Stomach smooth muscle (tissue), 2 donors: Measurements from ENCODE around the gene CNPY1.
"Not testable (repeated sequence)": the region's sequence is repeated elsewhere in the genome, so short reads cannot be mapped to it uniquely, and the experiment has no call there.

ENCODE experiments used
- H3K27ac ChIP-seq: one replicate; pipeline ENCODE4 v1.7.0; 2013; ENCODE audit warnings: mild to moderate bottlenecking, low read length, inconsistent platforms
- H3K27me3 ChIP-seq, 2 donors: one replicate each; pipeline ENCODE4 v1.7.0; 2013; ENCODE audit warnings: low read length in 2 of 2; ENCODE audit not compliant: insufficient read depth in 2 of 2, control insufficient read depth in 1 of 2
- H3K36me3 ChIP-seq, 2 donors: one replicate each; pipeline ENCODE4 v1.7.0; 2013; ENCODE audit warnings: low read length in 2 of 2; ENCODE audit not compliant: control insufficient read depth in 2 of 2, insufficient read depth in 2 of 2
- H3K4me1 ChIP-seq: one replicate; pipeline ENCODE4 v1.7.0; 2013; ENCODE audit warnings: low read length; ENCODE audit not compliant: control insufficient read depth, insufficient read depth
- H3K4me3 ChIP-seq, 2 donors: one replicate each; pipeline ENCODE4 v1.7.0; 2013; ENCODE audit warnings: low read length in 2 of 2
- H3K9ac ChIP-seq, 2 donors: one replicate each; pipeline ENCODE4 v1.7.0; 2013; ENCODE audit warnings: low read length in 2 of 2, mild to moderate bottlenecking in 1 of 2
- H3K9me3 ChIP-seq, 2 donors: one replicate each; pipeline ENCODE4 v1.7.0; 2013; ENCODE audit warnings: low read length in 2 of 2; ENCODE audit not compliant: control insufficient read depth in 2 of 2
- donor health status: healthy.
- donor health status: Pancreatic carcinoma.

CNPY1 gene

DNA sequence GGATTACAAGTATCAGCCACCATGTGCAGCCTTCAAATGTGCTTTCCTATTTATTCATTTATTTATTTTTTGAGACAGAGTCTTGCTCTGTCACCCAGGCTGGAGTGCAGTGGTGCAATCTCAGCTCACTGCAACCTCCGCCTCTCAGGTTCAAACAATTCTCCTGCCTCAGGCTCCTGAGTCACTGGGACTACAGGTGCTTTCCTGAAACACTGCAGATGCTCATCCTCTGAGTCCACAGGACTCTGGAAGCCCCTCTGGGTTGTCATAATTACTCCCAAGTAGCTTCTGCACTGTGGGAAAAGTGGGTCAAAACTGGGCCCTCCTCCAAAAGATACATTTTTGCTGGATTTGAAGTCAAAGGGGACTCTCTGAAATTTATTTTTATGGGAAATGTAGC lies at the start of gene CNPY1:
CNPY1 (minus strand) TSS at position 111 of the 400 bp plus-strand sequence. CDS start 630 bp downstream, outside the sequence.
- not testable (repeated sequence) for H3K9ac ChIP-seq, H3K36me3 ChIP-seq, H3K27ac ChIP-seq, H3K4me1 ChIP-seq, H3K4me3 ChIP-seq, H3K9me3 ChIP-seq
- peaks cover 0 to 11% of the 10 kb centered on the region in 2 donors for H3K27me3 ChIP-seq

DNA sequence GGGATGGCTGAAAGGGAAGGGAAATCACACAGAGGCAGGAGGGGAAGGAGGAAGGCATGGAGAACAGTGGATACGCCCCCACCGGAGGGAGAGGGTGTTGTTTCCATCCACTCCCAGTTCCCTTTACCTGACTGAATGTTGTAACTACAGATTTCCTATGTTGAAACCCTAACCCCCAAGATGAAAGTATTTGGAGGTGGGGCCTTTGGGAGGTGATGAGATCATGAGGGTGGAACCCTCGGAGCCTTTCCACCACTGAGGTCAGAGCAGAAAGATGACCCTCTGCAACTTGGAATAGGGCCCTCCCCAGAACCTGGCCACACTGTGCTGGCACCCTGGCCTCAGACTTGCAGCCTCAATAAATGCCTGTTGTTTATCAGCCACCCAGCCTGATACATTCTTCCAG lies 48.6 kb upstream of the CNPY1 start:
- no peaks in the 10 kb centered on the region for H3K4me1 ChIP-seq
- H3K9me3 ChIP-seq = no peaks in the 10 kb centered on the region
- no peak overlapping the region for H3K4me3 ChIP-seq
- H3K27me3 ChIP-seq = peaks cover 0 to 3% of the 10 kb centered on the region in 2 donors
- no peak overlapping the region for H3K27ac ChIP-seq
- no peak overlapping the region for H3K9ac ChIP-seq
- H3K36me3 ChIP-seq = no peaks in the 10 kb centered on the region

DNA sequence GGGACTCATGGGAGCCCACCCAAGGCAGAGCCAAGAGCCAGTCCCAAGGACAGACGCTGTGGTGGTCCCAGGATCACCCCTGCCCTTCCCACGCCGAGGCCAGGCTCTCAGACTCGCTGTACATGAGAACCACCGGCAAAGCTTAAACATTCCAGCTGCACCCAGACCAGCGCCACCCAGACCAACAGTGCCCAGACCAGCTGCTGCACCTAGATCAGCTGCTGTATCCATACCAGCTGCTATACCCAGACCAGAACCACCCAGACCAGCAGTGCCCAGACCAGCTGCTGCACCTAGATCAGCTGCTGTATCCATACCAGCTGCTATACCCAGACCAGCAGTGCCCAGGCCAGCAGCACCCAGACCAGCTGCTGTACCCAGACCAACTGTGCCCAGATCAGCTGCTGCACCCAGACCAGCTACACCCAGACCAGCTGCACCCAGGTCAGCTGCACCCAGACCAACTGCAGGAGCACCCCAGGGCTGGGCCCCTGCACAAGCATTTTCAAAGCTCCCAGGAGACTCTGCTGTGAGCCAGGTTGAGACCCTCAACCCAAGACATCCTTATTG lies 47.9 kb upstream of the CNPY1 start:
- H3K9ac ChIP-seq = no peak overlapping the region
- H3K4me1 ChIP-seq = no peaks in the 10 kb centered on the region
- no peaks in the 10 kb centered on the region for H3K36me3 ChIP-seq
- no peak overlapping the region for H3K4me3 ChIP-seq
- H3K27me3 ChIP-seq = peaks cover 3 to 5% of the 10 kb centered on the region in 2 donors
- no peaks in the 10 kb centered on the region for H3K9me3 ChIP-seq
- no peak overlapping the region for H3K27ac ChIP-seq

DNA sequence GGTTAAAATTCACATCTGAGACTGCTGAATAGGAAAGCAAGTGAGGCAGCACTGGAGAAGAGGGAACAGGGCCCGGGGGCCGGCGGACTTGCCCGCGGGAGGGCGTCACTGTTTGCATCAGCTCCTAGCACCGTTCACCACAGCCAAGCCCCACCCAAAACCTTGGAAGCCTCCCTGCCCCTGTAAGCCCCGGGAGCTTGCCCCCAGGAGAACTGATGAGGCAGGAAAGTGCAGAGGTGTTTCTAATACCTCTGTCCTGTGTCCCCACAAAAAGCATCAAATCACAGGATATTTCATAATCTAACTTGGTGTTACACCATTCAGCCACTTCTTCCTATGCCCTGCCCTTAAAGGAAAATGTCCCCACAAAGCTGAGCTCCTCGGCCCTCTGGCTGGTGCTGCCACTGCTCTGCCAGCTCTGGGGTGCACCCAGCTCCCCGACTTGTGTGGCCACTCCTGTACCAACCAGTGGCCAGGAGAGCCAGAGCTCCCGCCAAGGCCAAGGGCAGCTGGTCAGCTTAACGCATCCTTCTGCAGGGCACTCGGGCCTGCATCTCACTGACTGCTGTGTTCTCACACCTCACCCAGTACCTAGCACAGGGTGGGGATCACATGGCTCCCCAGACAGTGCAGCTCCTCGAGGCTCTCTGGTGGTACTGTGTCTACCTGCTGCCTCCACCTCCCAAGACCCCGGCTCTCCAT lies 47.3 kb upstream of the CNPY1 start:
- Histone ChIP-seq H3K4me1 (no peaks in the 10 kb centered on the region), H3K9ac (no peak overlapping the region), H3K27ac (no peak overlapping the region), H3K9me3 (no peaks in the 10 kb centered on the region), H3K36me3 (no peaks in the 10 kb centered on the region), H3K27me3 (peaks cover 7 to 8% of the 10 kb centered on the region in 2 donors), H3K4me3 (no peak overlapping the region)

DNA sequence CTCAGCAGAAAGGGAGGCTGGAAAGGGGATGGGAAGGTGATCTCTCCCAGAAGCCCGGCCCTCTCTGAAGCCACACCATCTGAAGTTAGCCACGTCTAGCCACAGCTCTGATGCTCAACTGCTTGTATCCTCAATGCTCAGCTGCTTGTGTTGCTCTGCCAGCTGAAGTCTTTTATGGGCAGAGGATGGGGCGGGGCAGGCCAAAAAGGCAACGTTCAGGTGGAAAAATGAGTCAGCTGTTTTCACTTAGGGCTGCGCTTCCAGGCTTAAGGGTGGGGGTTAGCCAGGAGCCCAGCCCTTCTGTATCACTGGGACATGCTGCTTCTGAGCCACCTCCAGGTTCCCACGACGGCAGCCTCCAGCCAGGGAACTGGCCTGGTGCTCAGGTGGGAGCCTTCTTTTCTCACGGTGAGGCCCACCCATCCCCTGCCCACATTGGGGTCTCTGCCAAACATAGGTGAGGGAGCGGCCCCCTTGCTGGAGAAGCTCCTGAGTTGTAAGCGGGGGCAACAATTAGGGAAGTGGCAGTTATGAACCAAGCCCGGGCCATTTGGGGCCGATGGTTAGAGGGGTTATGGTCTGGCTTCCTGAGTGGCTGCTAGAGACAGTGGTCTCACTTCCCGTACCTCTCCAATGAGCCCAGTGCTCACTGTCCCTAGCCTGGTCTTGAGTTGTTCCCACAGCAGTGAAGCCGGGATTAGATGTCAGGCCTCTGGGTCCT lies 44.9 kb upstream of the CNPY1 start:
- H3K4me1 ChIP-seq = no peaks in the 10 kb centered on the region
- no peak overlapping the region for H3K4me3 ChIP-seq
- H3K36me3 ChIP-seq = no peaks in the 10 kb centered on the region
- H3K27ac ChIP-seq = no peak overlapping the region
- peaks cover 8% of the 10 kb centered on the region in 2 donors for H3K27me3 ChIP-seq
- H3K9me3 ChIP-seq = no peaks in the 10 kb centered on the region
- H3K9ac ChIP-seq = no peak overlapping the region

DNA sequence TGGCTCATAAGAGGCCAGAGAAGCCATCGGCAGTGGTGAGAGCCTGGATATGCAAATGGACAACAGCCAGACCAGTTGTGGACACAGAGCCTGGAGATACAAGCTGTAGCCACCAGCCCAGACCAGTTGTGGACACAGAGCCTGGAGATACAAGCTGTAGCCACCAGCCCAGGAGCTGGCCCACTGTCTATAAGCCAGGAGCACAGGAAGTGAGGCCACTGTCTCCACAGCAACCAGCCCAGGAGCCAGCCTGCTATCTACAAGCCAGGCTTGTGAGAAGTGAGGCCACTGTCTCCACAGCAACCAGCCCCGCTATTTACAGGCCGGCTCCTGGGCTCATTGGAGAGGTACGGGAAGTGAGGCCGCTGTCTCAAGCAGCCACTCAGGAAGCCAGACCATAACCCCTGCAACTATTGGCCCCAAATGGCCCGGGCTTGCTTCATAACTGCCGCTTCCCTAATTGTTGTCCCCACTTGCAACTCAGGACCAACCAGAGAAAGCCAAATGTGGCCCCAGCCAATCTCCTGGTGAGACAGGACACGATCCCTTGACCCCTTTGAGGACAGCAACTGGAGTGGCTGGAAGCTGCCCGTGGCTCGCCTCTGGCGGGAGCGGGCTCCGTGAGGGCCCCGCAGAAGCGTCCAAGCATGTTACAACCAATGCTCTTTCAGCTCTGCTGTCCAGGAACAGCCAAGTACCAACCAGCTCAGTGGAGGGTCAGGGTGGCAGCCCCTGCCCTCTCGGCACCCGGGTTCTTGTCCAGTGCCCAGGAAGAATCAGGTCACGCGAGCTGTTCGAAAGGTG lies 44.1 kb upstream of the CNPY1 start:
- Histone ChIP-seq H3K36me3 (no peaks in the 10 kb centered on the region), H3K4me1 (no peaks in the 10 kb centered on the region), H3K27ac (no peak overlapping the region), H3K27me3 (peaks cover 8 to 10% of the 10 kb centered on the region in 2 donors), H3K9me3 (no peaks in the 10 kb centered on the region), H3K9ac (no peak overlapping the region), H3K4me3 (no peak overlapping the region)

DNA sequence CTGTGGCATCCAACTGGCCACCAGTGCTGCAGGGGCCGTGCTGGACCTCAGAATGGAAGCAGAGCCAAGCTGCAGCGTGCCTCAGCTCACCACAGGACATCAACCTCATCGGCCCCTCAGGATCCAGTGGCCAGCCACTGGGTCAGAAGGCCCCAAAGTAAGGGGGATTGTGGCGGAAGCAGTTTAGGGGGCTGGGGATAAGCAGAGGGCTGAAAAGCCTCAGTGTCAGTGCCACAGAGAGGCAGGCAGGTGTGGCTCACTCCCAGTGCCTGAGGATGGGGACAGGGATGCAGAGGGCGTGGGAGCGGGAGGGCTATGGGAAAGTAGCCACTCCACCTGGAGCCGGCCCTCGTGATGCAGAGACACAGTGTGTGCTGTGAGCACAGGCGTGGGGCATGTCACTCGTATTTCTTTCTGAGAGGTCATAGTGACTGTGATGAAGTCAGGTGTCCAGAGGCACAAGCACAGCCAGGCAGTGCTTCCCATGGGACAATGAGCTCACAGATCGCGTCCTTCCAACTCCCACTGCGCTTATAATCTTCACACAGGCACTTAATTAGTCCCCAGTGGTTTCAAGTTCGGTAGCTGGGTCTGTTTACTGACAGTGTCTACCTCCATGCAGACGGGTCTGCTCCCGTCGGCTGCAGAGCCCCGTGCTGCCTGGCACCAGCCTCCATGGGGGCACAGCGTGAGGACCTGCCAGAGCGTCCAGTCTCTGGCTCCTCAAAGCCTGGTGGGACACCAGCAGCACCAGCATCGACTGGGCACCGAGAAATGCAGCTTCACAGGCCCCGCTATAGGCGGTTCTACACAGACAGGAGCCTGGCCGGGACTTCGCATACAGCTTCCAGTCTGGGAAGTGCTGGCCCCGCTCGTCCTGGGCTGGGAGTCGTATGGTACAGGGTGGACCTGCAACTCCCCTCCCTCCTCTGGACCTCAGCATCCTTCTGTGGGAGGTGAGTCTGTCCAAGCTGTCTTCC lies 42.9 kb upstream of the CNPY1 start:
- Histone ChIP-seq H3K27me3 (peaks cover 10 to 14% of the 10 kb centered on the region in 2 donors), H3K27ac (no peak overlapping the region), H3K36me3 (no peaks in the 10 kb centered on the region)

DNA sequence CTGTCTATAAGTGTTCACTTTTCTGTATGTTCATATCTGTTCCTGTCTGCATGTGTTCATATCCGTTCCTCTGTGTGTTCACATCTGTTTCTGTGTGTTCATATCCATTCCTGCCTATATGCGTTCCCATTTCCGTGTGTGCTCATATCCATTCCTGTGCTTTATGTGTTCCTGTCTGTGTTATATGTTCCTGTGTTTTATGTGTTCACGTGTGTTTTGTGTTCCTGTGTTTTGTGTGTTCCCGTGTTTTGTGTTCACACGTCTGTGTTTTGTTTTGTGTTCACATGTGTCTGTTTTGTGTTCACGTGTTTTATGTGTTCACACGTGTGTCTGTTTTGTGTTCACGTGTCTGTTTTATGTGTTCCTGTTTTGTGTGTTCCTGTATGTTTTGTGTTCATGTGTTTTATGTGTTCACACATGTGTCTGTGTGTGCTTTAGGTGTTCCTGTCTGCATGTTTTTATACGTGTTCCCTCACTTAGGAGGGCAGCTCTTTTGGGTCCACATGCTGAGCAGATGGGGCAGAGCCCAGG lies 42.2 kb upstream of the CNPY1 start:
- H3K4me1 ChIP-seq = no peaks in the 10 kb centered on the region
- no peak overlapping the region for H3K27ac ChIP-seq
- no peaks in the 10 kb centered on the region for H3K36me3 ChIP-seq
- H3K4me3 ChIP-seq = no peak overlapping the region
- no peaks in the 10 kb centered on the region for H3K9me3 ChIP-seq
- peaks cover 10 to 19% of the 10 kb centered on the region in 2 donors for H3K27me3 ChIP-seq
- no peak overlapping the region for H3K9ac ChIP-seq

More for the DNA sequence above, 42.9 kb upstream of the CNPY1 start:
- H3K4me3 ChIP-seq = no peak overlapping the region
- H3K9me3 ChIP-seq = no peaks in the 10 kb centered on the region
- H3K4me1 ChIP-seq = no peaks in the 10 kb centered on the region
- H3K9ac ChIP-seq = no peak overlapping the region

DNA sequence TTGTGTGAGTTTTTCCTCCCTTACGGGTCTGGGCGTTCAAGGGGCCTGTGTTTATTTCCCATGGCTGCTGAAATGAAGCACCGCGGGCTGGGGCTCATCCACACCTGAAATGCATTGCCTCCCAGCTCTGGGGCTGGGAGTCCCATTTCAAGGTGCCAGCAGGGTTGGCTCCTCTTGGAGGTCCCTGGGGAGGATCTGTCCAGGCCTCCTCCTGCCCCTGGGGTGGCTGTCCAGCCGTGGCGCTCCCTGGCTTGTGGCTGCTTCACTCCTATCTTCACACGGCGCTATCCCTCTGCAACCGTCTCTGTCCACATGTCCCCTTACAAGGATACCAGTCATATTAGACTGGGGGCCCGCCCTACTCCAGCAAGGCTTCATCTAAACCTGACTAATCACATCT lies 41.1 kb upstream of the CNPY1 start:
- Histone ChIP-seq H3K27me3 (peaks cover 10 to 21% of the 10 kb centered on the region in 2 donors), H3K4me1 (no peaks in the 10 kb centered on the region), H3K9ac (no peak overlapping the region), H3K36me3 (no peaks in the 10 kb centered on the region), H3K4me3 (no peak overlapping the region), H3K9me3 (no peaks in the 10 kb centered on the region), H3K27ac (no peak overlapping the region)
